HepG2 (cell line): ENCODE results near the gene NFATC2. TPM values are rescaled to one million over a fixed set of nuclear protein-coding genes. Genes with fewer than 3 reads are reported as not detected.

Experiments
- ATAC-seq: fragments of 200-7000 bp; cut with Tn5 transposase; 3 replicates; pipeline ENCODE4 v1.9.1; 2020; ENCODE audit warnings: mild to moderate bottlenecking, moderate library complexity
- BruUV-seq: library from RNA; stranded (reverse); fragments of 400-500 nt; replicated peaks from 2 replicates; lab custom pipeline; 2021; lab: Mats Ljungman, UMichigan
- CTCF ChIA-PET: fragments of 300-600 bp; formaldehyde crosslinking; extraction: SDS; loops from one replicate; lab custom pipeline; 2021; ENCODE audit warnings: low total read pairs, inconsistent platforms, low intra/inter-chr PET ratio; lab: Yijun Ruan, JAX
- POLR2A ChIA-PET: fragments of 350-600 bp; sonication (Branson Sonifier 250); formaldehyde crosslinking; loops from one replicate; lab custom pipeline; 2020; ENCODE audit warnings: antibody characterized with exemption, inconsistent platforms; lab: Yijun Ruan, JAX
- DNase-seq: peaks from one replicate; pipeline ENCODE4 v3.0.0-alpha.2; 2015; ENCODE audit warnings: low spot score
- FAIRE-seq: peaks from 3 replicates; lab custom pipeline; 2011; peaks lifted over from hg19 to GRCh38; lab: Jason Lieb, UNC
- H2AFZ ChIP-seq: one replicate; pipeline ENCODE4 v1.6.1; 2011; ENCODE audit warnings: low read length, inconsistent platforms
- H3K27ac ChIP-seq: fragments of 300-600 bp; 3 replicates; pipeline ENCODE4 v1.8.0; 2011; ENCODE audit warnings: mixed run types, mild to moderate bottlenecking, mixed read lengths, low read length, inconsistent platforms; ENCODE audit not compliant: insufficient read depth; ENCODE audit errors: extremely low read length
- H3K27me3 ChIP-seq, 2 experiments: fragments of 200-600 bp in 1 of 2; 2 replicates in 1 of 2; 3 replicates in 1 of 2; pipeline versions ENCODE4 v1.6.0 to v1.8.0; 2011; ENCODE audit warnings: low read length in 2 of 2, mild to moderate bottlenecking in 2 of 2, moderate library complexity in 2 of 2, inconsistent platforms in 1 of 2; ENCODE audit not compliant: insufficient read depth in 2 of 2, control insufficient read depth in 1 of 2
- H3K36me3 ChIP-seq, 2 experiments: fragments of 200-600 bp in 1 of 2; replicated peaks in 1 of 2; 2 replicates in 1 of 2; 3 replicates in 1 of 2; pipeline versions ENCODE4 v1.5.1 to v1.8.0; 2011; ENCODE audit warnings: low read length in 2 of 2, inconsistent platforms in 1 of 2; ENCODE audit not compliant: insufficient read depth in 2 of 2, control insufficient read depth in 1 of 2
- H3K4me1 ChIP-seq: 2 replicates; pipeline ENCODE4 v1.5.1; 2012; ENCODE audit warnings: low read length, inconsistent platforms; ENCODE audit not compliant: insufficient read depth
- H3K4me2 ChIP-seq: 2 replicates; pipeline ENCODE4 v1.6.0; 2011; ENCODE audit warnings: low read depth, low read length, inconsistent platforms
- H3K4me3 ChIP-seq, 3 experiments: fragments of 200-600 bp in 1 of 3; sonication (generic), shearing (Covaris generic) in 1 of 3; replicated peaks in 1 of 3; 2 replicates each; pipeline ENCODE4 v1.5.1; 2011 to 2016; ENCODE audit warnings: low read length in 3 of 3, inconsistent platforms in 2 of 3, low read depth in 2 of 3, mild to moderate bottlenecking in 2 of 3, control low read depth in 1 of 3, mixed read lengths in 1 of 3; ENCODE audit not compliant: insufficient read depth in 1 of 3
- H3K79me2 ChIP-seq: one replicate; pipeline ENCODE4 v1.6.1; 2011; ENCODE audit warnings: low read length, inconsistent platforms; ENCODE audit not compliant: insufficient read depth
- H3K9ac ChIP-seq: 2 replicates; pipeline ENCODE4 v1.6.0; 2011; ENCODE audit warnings: mild to moderate bottlenecking, low read depth, low read length, inconsistent platforms; ENCODE audit not compliant: insufficient read depth
- H3K9me3 ChIP-seq: 2 replicates; pipeline ENCODE4 v1.5.1; 2012; ENCODE audit warnings: mild to moderate bottlenecking, low read length
- H4K20me1 ChIP-seq: 2 replicates; pipeline ENCODE4 v1.6.0; 2011; ENCODE audit warnings: inconsistent platforms, mild to moderate bottlenecking, low read length, moderate library complexity; ENCODE audit not compliant: insufficient read depth
- ARHGAP35 ChIP-seq: sonication (generic); formaldehyde crosslinking; IDR thresholded peaks from 2 replicates; pipeline ENCODE4 v1.9.0; 2022; ENCODE audit warnings: mild to moderate bottlenecking, inconsistent platforms, moderate library complexity, missing genetic modification reagents, borderline replicate concordance
- ARNT2 ChIP-seq: sonication (generic); formaldehyde crosslinking; IDR thresholded peaks from 2 replicates; pipeline ENCODE4 v1.8.0; 2022; ENCODE audit warnings: mild to moderate bottlenecking, low read depth, missing genetic modification reagents, moderate library complexity
- FOXK2 ChIP-seq: fragments of 450-650 bp; IDR thresholded peaks from 2 replicates; pipeline ENCODE4 v1.6.1; 2016
- KAT2B ChIP-seq: fragments of 150-350 bp; IDR thresholded peaks from 2 replicates; pipeline ENCODE4 v1.6.1; 2014; ENCODE audit warnings: low read depth, low read length, borderline replicate concordance
- MAZ ChIP-seq, 2 experiments: sonication (generic) in 1 of 2; formaldehyde crosslinking in 1 of 2; IDR thresholded peaks; 2 replicates each; pipeline versions ENCODE4 v1.5.0 to v1.6.1; 2012 to 2020; ENCODE audit warnings: low read depth in 2 of 2, mild to moderate bottlenecking in 2 of 2, borderline replicate concordance in 1 of 2, improper control_type of control experiment in 1 of 2, low read length in 1 of 2, missing genetic modification reagents in 1 of 2, moderate library complexity in 1 of 2
- RARG ChIP-seq: sonication (generic); formaldehyde crosslinking; IDR thresholded peaks from 2 replicates; pipeline ENCODE4 v1.4.0; 2020; ENCODE audit warnings: low read depth, mild to moderate bottlenecking, missing genetic modification reagents
- RORA ChIP-seq: sonication (generic); formaldehyde crosslinking; IDR thresholded peaks from 2 replicates; pipeline ENCODE4 v1.5.0; 2020; ENCODE audit warnings: mild to moderate bottlenecking, missing genetic modification reagents, moderate library complexity
- SAFB2 ChIP-seq: sonication (generic); formaldehyde crosslinking; IDR thresholded peaks from 2 replicates; pipeline ENCODE4 v1.5.1; 2020; ENCODE audit warnings: missing genetic modification reagents, low read depth, mild to moderate bottlenecking, borderline replicate concordance
- XBP1 ChIP-seq: sonication (generic); formaldehyde crosslinking; IDR thresholded peaks from 2 replicates; pipeline ENCODE4 v1.5.0; 2020; ENCODE audit warnings: missing genetic modification reagents
- ZBTB21 ChIP-seq: sonication (generic); formaldehyde crosslinking; IDR thresholded peaks from 2 replicates; pipeline ENCODE4 v1.4.0; 2020; ENCODE audit warnings: missing genetic modification reagents
- ZFP90 ChIP-seq: sonication (generic); formaldehyde crosslinking; IDR thresholded peaks from 2 replicates; pipeline ENCODE4 v1.8.0; 2022; ENCODE audit warnings: missing genetic modification reagents, mild to moderate bottlenecking, inconsistent platforms, borderline replicate concordance
- ZKSCAN5 ChIP-seq: sonication (generic); formaldehyde crosslinking; IDR thresholded peaks from 2 replicates; pipeline ENCODE4 v1.5.1; 2020; ENCODE audit warnings: mild to moderate bottlenecking, missing genetic modification reagents
- ZMAT3 ChIP-seq: sonication (generic); formaldehyde crosslinking; conservative IDR thresholded peaks from 2 replicates; pipeline ENCODE4 v1.7.0; 2021; ENCODE audit warnings: missing genetic modification reagents
- ZNF10 ChIP-seq: sonication (generic); formaldehyde crosslinking; IDR thresholded peaks from 2 replicates; pipeline ENCODE4 v1.4.0; 2020; ENCODE audit warnings: mild to moderate bottlenecking, low read depth, missing genetic modification reagents, borderline replicate concordance
- ZNF615 ChIP-seq: sonication (generic); formaldehyde crosslinking; IDR thresholded peaks from 2 replicates; pipeline ENCODE4 v1.5.0; 2020; ENCODE audit warnings: mild to moderate bottlenecking, missing genetic modification reagents, borderline replicate concordance
- WGBS: methylation state at CpG from one replicate; pipeline ENCODE4 v1.1.6; 2017; ENCODE audit warnings: low lambda C conversion rate; 5-methylcytosine and 5-hydroxymethylcytosine counted together
- in situ Hi-C: cut with HindIII; loops from 2 replicates; pipeline ENCODE4 v1.10.0; 2017; ENCODE audit warnings: low pct_unique_long_range_greater_than_20kb; ENCODE audit not compliant: extremely low pct_ligation_motif_present
- intact Hi-C: fragments of 100-400 bp; cut with micrococcal nuclease; formaldehyde crosslinking; loops from one replicate; pipeline ENCODE4 v1.10.0; 2022; ENCODE audit not compliant: unreplicated experiment
- polyA plus RNA-seq, 8 experiments: library from polyadenylated mRNA; depleted of rRNA in 3 of 8; stranded (reverse) in 7 of 8; unstranded in 1 of 8; fragments of >200 nt; fragmentation: Illumina TruSeq in 4 of 8; extraction: Trizol in 4 of 8; gene quantifications; 2 replicates each; pipeline versions ENCODE4 v1.2.1 to v1.2.3, GENCODE V29; 2011 to 2016; ENCODE audit warnings: low read depth in 4 of 8, missing spikeins in 1 of 8, mixed read lengths in 1 of 8; ENCODE audit not compliant: insufficient read depth in 1 of 8
- total RNA-seq, 5 experiments: library from RNA; depleted of rRNA; stranded (reverse); fragments of >200 nt; fragmentation: Illumina TruSeq; extraction: Trizol; gene quantifications; 2 replicates each; pipeline ENCODE4 v1.2.3, GENCODE V29; 2016; ENCODE audit warnings: low read depth in 1 of 5
- TF ChIP-seq, protein P1 (sequence below): sonication (generic); formaldehyde crosslinking; IDR thresholded peaks from 2 replicates; pipeline ENCODE4 v1.5.0; 2020; ENCODE audit warnings: missing genetic modification reagents
- TF ChIP-seq, protein P2 (sequence below): sonication (generic); formaldehyde crosslinking; IDR thresholded peaks from 2 replicates; pipeline ENCODE4 v1.4.0; 2020; ENCODE audit warnings: mild to moderate bottlenecking, low read depth, missing genetic modification reagents
- TF ChIP-seq, protein P3 (sequence below): sonication (generic); formaldehyde crosslinking; IDR thresholded peaks from 2 replicates; pipeline ENCODE4 v1.5.1; 2020; ENCODE audit warnings: missing genetic modification reagents, mild to moderate bottlenecking, borderline replicate concordance
- TF ChIP-seq, protein P4 (sequence below): sonication (generic); formaldehyde crosslinking; IDR thresholded peaks from 2 replicates; pipeline ENCODE4 v1.8.1; 2022; ENCODE audit warnings: mild to moderate bottlenecking, missing genetic modification reagents

NFATC2 gene
- total and polyA plus RNA-seq, 2 of the 13 experiments (the other 11 are each of a cell fraction or from before 2014, with no cell fraction given): 1.9 to 3.3 TPM

DNA sequence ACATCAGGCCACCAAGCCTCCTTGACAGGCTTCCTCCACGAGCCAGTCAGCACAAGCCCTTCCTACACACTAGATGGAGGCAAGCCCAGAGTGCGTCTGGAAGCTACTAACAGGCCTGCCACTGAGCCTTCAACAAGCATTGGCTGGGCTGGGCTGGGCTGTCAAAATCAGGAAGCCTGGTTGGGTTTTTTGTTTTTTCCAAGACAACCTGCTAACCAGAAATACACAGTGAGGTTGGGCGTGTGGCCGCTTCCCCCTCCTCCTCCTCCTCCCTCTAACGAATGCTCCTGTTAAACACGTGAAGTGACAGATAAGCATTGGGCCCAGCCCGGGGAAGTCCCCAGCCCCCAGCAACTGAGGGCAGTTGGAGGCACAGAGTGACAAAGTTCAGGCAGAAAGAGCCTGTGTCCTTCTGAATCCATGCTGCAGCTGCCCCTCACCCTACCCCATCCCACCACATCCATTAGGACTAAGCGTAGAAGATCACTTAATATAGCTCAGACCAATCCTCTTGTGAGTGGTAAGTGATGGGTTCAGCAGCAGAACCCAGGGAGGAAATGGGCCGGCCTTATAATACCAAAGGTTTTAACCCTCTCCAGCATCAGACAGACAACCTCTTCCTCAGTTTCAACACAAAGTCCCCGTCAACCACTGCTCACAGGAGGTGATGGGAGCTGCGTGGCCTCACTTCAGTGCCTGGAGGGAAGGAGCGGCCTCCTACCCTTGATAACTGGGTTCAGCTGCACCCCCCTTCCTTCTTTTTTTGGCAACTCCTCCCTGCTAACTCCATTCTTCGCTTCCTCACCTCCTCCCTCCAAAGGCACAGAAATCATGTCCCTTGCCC is 1.1 kb downstream of the NFATC2 start:
- peak overlapping the region; percentile 77 for H3K27ac ChIP-seq
- H2AFZ ChIP-seq: peak overlapping the region; percentile 16
- peak; percentile 87 for DNase-seq
- FAIRE-seq: peak; percentile 97
- BruUV-seq: TSS peak; percentile 70
- ChIA-PET CTCF (interaction anchor here (1.4 kb wide), 1 partner anchor 155 kb away, joined by 4 read pairs; no protein-coding TSS in a partner anchor), POLR2A (interaction anchor here (1.1 to 3.7 kb wide), 3 partner anchors 10 to 33 kb away, joined by 3 to 16 read pairs (median 4); no protein-coding TSS in a partner anchor)
- H3K9ac ChIP-seq: peak overlapping the region; percentile 61
- in situ Hi-C loops (no loop called here), intact Hi-C loops (loop anchor here (1.0 to 10.0 kb wide), 7 partner anchors 23 to 557 kb away; no protein-coding TSS in a partner anchor)
- 3% methylated on average over 13 of the region's 13 CpGs for WGBS
- no peaks in the 10 kb centered on the region; a peak in 2 of 5 replicates for H3K36me3 ChIP-seq
- H3K27me3 ChIP-seq: peaks cover 0 to 17% of the 10 kb centered on the region in 2 experiments; a peak in 3 of 5 replicates
- H3K79me2 ChIP-seq: peaks cover 4% of the 10 kb centered on the region
- peak overlapping the region; percentile 76 to 90 (median 85) for H3K4me3 ChIP-seq
- peak overlapping the region; percentile 84 for H3K4me2 ChIP-seq
- H3K4me1 ChIP-seq: peaks cover 33% of the 10 kb centered on the region
- H3K9me3 ChIP-seq: no peaks in the 10 kb centered on the region
- ATAC-seq: peak; percentile 82
- H4K20me1 ChIP-seq: no peaks in the 10 kb centered on the region
- no peak for TF ChIP-seq FOXK2
- TF ChIP-seq, protein P1, sequence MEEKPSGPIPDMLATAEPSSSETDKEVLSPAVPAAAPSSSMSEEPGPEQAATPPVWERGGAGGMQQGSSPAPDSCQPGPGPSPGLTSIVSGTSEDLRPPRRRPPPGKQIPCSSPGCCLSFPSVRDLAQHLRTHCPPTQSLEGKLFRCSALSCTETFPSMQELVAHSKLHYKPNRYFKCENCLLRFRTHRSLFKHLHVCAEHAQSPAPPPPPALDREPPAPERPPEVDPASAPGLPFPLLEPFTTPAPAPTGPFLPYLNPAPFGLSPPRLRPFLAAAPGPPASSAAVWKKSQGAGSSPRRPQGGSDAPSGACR (CRISPR knock-in tag): no peak
- TF ChIP-seq, protein P2, sequence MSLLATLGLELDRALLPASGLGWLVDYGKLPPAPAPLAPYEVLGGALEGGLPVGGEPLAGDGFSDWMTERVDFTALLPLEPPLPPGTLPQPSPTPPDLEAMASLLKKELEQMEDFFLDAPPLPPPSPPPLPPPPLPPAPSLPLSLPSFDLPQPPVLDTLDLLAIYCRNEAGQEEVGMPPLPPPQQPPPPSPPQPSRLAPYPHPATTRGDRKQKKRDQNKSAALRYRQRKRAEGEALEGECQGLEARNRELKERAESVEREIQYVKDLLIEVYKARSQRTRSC (CRISPR knock-in tag): no peak
- no peak for TF ChIP-seq ZBTB21 (CRISPR knock-in tag)
- no peak for TF ChIP-seq XBP1
- TF ChIP-seq ZMAT3 (CRISPR knock-in tag): no peak
- no peak for TF ChIP-seq SAFB2 (CRISPR knock-in tag)
- 0 out of 2 replicates have a peak, but pooled peaks have one; percentile 62 for TF ChIP-seq ARHGAP35 (CRISPR knock-in tag)
- no peak for TF ChIP-seq ZFP90 (CRISPR knock-in tag)
- peak; percentile 94 for TF ChIP-seq ZKSCAN5 (CRISPR knock-in tag)
- no peak for TF ChIP-seq KAT2B
- TF ChIP-seq, protein P3, sequence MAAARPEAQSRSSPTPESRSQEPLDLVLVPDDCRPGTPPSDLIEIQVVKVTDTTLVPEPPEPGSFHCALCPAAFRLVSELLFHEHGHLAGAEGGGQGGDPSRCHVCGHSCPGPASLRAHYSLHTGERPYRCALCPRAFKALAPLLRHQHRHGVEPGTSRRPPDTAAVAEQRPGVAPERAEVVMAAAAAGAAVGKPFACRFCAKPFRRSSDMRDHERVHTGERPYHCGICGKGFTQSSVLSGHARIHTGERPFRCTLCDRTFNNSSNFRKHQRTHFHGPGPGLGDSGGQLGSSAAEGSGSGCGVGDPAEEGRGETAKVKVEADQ: no peak
- peak; percentile 56; the same call in 1 of the 2 replicates for TF ChIP-seq MAZ (IDR thresholded peaks at IDR 0.05; ENCODE audit: borderline replicate concordance, low read depth, low read length)
- no peak; the same call in 1 of the 2 replicates for TF ChIP-seq MAZ (CRISPR knock-in tag; IDR thresholded peaks at IDR 0.05; ENCODE audit: low read depth)
- no peak for TF ChIP-seq RARG
- TF ChIP-seq ZNF10: no peak
- TF ChIP-seq ARNT2 (CRISPR knock-in tag): no peak
- no peak for TF ChIP-seq ZNF615 (CRISPR knock-in tag)
- TF ChIP-seq RORA: no peak
- TF ChIP-seq, protein P4, sequence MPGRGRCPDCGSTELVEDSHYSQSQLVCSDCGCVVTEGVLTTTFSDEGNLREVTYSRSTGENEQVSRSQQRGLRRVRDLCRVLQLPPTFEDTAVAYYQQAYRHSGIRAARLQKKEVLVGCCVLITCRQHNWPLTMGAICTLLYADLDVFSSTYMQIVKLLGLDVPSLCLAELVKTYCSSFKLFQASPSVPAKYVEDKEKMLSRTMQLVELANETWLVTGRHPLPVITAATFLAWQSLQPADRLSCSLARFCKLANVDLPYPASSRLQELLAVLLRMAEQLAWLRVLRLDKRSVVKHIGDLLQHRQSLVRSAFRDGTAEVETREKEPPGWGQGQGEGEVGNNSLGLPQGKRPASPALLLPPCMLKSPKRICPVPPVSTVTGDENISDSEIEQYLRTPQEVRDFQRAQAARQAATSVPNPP (CRISPR knock-in tag): no peak; the same call in none of the 2 replicates
